GM23338 (cell line): ENCODE measurements around the gene ELN. TPM values are rescaled to one million over a fixed set of nuclear protein-coding genes. Genes with fewer than 3 reads are reported as not detected.

Experiments
- ATAC-seq: fragments of 200-7000 bp; cut with Tn5 transposase; 3 replicates; pipeline ENCODE4 v1.9.1; 2020
- DNase-seq: peaks from one replicate; pipeline ENCODE4 v3.0.0-alpha.2; 2015; ENCODE audit warnings: low spot score
- H2AFZ ChIP-seq: fragments of 200-600 bp; sonication (generic); 2 replicates; pipeline ENCODE4 v1.8.0; 2016; ENCODE audit warnings: antibody characterized with exemption, mild to moderate bottlenecking, moderate library complexity
- H3F3A ChIP-seq: fragments of 200-600 bp; sonication (generic); replicated peaks from 2 replicates; pipeline ENCODE4 v1.8.0; 2017; ENCODE audit warnings: antibody characterized with exemption, mixed run types, low read depth
- H3K27ac ChIP-seq: fragments of 200-600 bp; sonication (generic); 2 replicates; pipeline ENCODE4 v1.6.1; 2016; ENCODE audit warnings: low read depth
- H3K27me3 ChIP-seq: fragments of 200-600 bp; sonication (generic); 2 replicates; pipeline ENCODE4 v1.8.0; 2016; ENCODE audit warnings: mild to moderate bottlenecking, mixed run types, moderate library complexity; ENCODE audit not compliant: insufficient read depth
- H3K36me3 ChIP-seq: fragments of 200-600 bp; sonication (generic); 2 replicates; pipeline ENCODE4 v1.8.0; 2016; ENCODE audit warnings: mild to moderate bottlenecking; ENCODE audit not compliant: insufficient read depth
- H3K4me1 ChIP-seq: fragments of 200-600 bp; sonication (generic); 2 replicates; pipeline ENCODE4 v1.8.0; 2016; ENCODE audit warnings: mild to moderate bottlenecking, moderate library complexity; ENCODE audit not compliant: insufficient read depth
- H3K4me2 ChIP-seq: fragments of 200-600 bp; sonication (generic); 2 replicates; pipeline ENCODE4 v1.7.1; 2017; ENCODE audit warnings: mixed run types
- H3K4me3 ChIP-seq: fragments of 200-600 bp; sonication (generic); 2 replicates; pipeline ENCODE4 v1.6.1; 2016; ENCODE audit warnings: mixed run types
- H3K79me2 ChIP-seq: fragments of 200-600 bp; sonication (generic); replicated peaks from 2 replicates; pipeline ENCODE4 v1.8.0; 2017; ENCODE audit warnings: mild to moderate bottlenecking; ENCODE audit not compliant: insufficient read depth
- H3K9me2 ChIP-seq: fragments of 200-600 bp; sonication (generic); 2 replicates; pipeline ENCODE4 v1.8.0; 2017; ENCODE audit not compliant: insufficient read depth
- H4K20me1 ChIP-seq: fragments of 200-600 bp; sonication (generic); replicated peaks from 2 replicates; pipeline ENCODE4 v1.8.0; 2017; ENCODE audit warnings: mild to moderate bottlenecking; ENCODE audit not compliant: insufficient read depth
- H3K27ac Mint-ChIP-seq: 2 replicates; pipeline ENCODE4 v1.8.0; 2020; ENCODE audit warnings: inconsistent platforms, mild to moderate bottlenecking, moderate library complexity, mixed read lengths
- H3K27me3 Mint-ChIP-seq: 3 replicates; pipeline ENCODE4 v1.8.0; 2022; ENCODE audit warnings: low read depth, mild to moderate bottlenecking, moderate library complexity, mixed read lengths, inconsistent platforms; ENCODE audit not compliant: insufficient read depth, poor library complexity
- H3K36me3 Mint-ChIP-seq: 3 replicates; pipeline ENCODE4 v1.8.0; 2021; ENCODE audit warnings: low read depth, mild to moderate bottlenecking, inconsistent platforms, moderate library complexity, mixed read lengths
- H3K4me1 Mint-ChIP-seq: 3 replicates; pipeline ENCODE4 v1.8.0; 2020; ENCODE audit warnings: mild to moderate bottlenecking, inconsistent platforms, mixed read lengths
- H3K4me3 Mint-ChIP-seq: 3 replicates; pipeline ENCODE4 v1.8.0; 2021; ENCODE audit warnings: moderate library complexity, mild to moderate bottlenecking, inconsistent platforms, mixed read lengths
- H3K9me3 Mint-ChIP-seq: 3 replicates; pipeline ENCODE4 v1.8.0; 2020; ENCODE audit warnings: moderate library complexity, mild to moderate bottlenecking, inconsistent platforms, mixed read lengths
- CREB1 ChIP-seq: fragments of 250-450 bp; sonication (Bioruptor Pico); IDR thresholded peaks from 2 replicates; pipeline ENCODE4 v1.5.0; 2020; ENCODE audit warnings: low read depth, mild to moderate bottlenecking, moderate library complexity
- ETS1 ChIP-seq: IDR thresholded peaks from 2 replicates; pipeline ENCODE4 v1.6.1; 2016; ENCODE audit warnings: antibody characterized with exemption
- EZH2 ChIP-seq: fragments of 200-600 bp; sonication (generic); IDR thresholded peaks from one replicate; pipeline ENCODE4 v1.8.0; 2017; ENCODE audit warnings: antibody characterized with exemption, mild to moderate bottlenecking, low read depth; ENCODE audit not compliant: unreplicated experiment
- EZH2phosphoT487 ChIP-seq: fragments of 200-600 bp; sonication (generic); IDR thresholded peaks from one replicate; pipeline ENCODE4 v1.8.1; 2018; ENCODE audit warnings: antibody characterized with exemption; ENCODE audit not compliant: unreplicated experiment
- JUNB ChIP-seq: IDR thresholded peaks from one replicate; pipeline ENCODE4 v1.6.1; 2016; ENCODE audit warnings: antibody characterized with exemption; ENCODE audit not compliant: unreplicated experiment
- NANOG ChIP-seq: IDR thresholded peaks from 2 replicates; pipeline ENCODE4 v1.6.1; 2016; ENCODE audit warnings: antibody characterized with exemption, borderline replicate concordance
- POLR2AphosphoS5 ChIP-seq: IDR thresholded peaks from 2 replicates; pipeline ENCODE4 v1.6.1; 2016; ENCODE audit warnings: antibody characterized with exemption, low read depth
- REST ChIP-seq: IDR thresholded peaks from one replicate; pipeline ENCODE4 v1.6.1; 2018; ENCODE audit warnings: antibody characterized with exemption; ENCODE audit not compliant: unreplicated experiment
- STAT1 ChIP-seq: IDR thresholded peaks from one replicate; pipeline ENCODE4 v1.6.1; 2016; ENCODE audit warnings: antibody characterized with exemption; ENCODE audit not compliant: unreplicated experiment
- ZNF114 ChIP-seq: fragments of 250-450 bp; sonication (Bioruptor Pico); IDR thresholded peaks from 2 replicates; pipeline ENCODE4 v1.5.0; 2020; ENCODE audit warnings: mild to moderate bottlenecking, moderate library complexity
- ZNF331 ChIP-seq: fragments of 250-450 bp; sonication (Bioruptor Pico); IDR thresholded peaks from 2 replicates; pipeline ENCODE4 v1.5.0; 2020; ENCODE audit warnings: low read depth, mild to moderate bottlenecking, moderate library complexity
- polyA plus RNA-seq: library from polyadenylated mRNA; unstranded; fragments of >200 nt; fragmentation: Nextera tagmentation; extraction: Ambion mirVana; gene quantifications from 2 replicates; pipeline ENCODE4 v1.2.1, GENCODE V29; 2016
- total RNA-seq: library from RNA; depleted of rRNA; stranded (reverse); fragments of >200 nt; shearing (Covaris generic); gene quantifications from 2 replicates; pipeline ENCODE4 v1.2.3, GENCODE V29; 2014
- TF ChIP-seq, protein P1 (sequence below), 2 experiments: fragments of 200-600 bp in 1 of 2; sonication (generic) in 1 of 2; conservative IDR thresholded peaks; 2 replicates each; pipeline versions ENCODE4 v1.5.1 to v1.6.1; 2016 to 2017; ENCODE audit warnings: antibody characterized with exemption in 2 of 2, low read depth in 2 of 2, mild to moderate bottlenecking in 2 of 2, moderate library complexity in 1 of 2
- TF ChIP-seq, protein P2 (sequence below): fragments of 250-450 bp; sonication (Bioruptor Pico); IDR thresholded peaks from 2 replicates; pipeline ENCODE4 v1.5.0; 2020; ENCODE audit warnings: mild to moderate bottlenecking, moderate library complexity

ELN gene
- total and polyA plus RNA-seq, 2 experiments from 2014 or later: 1.1 to 5.6 TPM

DNA sequence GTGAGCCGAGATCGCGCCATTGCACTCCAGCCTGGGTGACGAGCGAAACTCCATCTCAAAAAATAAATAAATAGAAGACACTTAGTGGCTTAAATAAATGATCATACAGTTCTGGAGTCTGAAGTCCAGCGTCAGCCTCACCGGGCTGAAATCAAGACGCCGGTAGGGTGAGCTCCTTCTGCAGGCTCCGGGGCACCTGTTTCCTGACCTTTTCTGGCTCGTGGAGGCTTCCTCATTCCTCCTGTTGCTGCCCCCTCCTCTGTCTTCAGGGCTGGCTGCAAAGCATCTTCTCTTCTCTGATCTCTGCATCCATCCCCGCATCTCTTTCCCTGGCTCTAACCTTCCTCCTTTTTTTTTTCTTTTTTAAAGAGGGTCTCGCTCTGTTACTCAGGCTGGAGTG, 88.4 kb downstream of the ELN start:
- Histone ChIP-seq H3K4me3 (no peak overlapping the region), H3K36me3 (no peaks in the 10 kb centered on the region), H3F3A (no peaks in the 10 kb centered on the region; the same call in 1 of the 2 replicates), H3K4me1 (no peaks in the 10 kb centered on the region), H3K9me2 (no peaks in the 10 kb centered on the region), H3K27me3 (no peaks in the 10 kb centered on the region), H2AFZ (no peak overlapping the region), H3K4me2 (no peak overlapping the region), H4K20me1 (no peaks in the 10 kb centered on the region), H3K27ac (no peak overlapping the region), H3K79me2 (no peaks in the 10 kb centered on the region)
- Mint-ChIP-seq H3K27ac (no peak overlapping the region), H3K27me3 (peaks cover 10% of the 10 kb centered on the region), H3K4me1 (no peaks in the 10 kb centered on the region), H3K9me3 (peaks cover 3% of the 10 kb centered on the region; the same call in 1 of the 3 replicates), H3K36me3 (peaks cover 63% of the 10 kb centered on the region), H3K4me3 (no peak overlapping the region)
- DNase-seq: no peak
- no peak for ATAC-seq
- TF ChIP-seq, protein P1, sequence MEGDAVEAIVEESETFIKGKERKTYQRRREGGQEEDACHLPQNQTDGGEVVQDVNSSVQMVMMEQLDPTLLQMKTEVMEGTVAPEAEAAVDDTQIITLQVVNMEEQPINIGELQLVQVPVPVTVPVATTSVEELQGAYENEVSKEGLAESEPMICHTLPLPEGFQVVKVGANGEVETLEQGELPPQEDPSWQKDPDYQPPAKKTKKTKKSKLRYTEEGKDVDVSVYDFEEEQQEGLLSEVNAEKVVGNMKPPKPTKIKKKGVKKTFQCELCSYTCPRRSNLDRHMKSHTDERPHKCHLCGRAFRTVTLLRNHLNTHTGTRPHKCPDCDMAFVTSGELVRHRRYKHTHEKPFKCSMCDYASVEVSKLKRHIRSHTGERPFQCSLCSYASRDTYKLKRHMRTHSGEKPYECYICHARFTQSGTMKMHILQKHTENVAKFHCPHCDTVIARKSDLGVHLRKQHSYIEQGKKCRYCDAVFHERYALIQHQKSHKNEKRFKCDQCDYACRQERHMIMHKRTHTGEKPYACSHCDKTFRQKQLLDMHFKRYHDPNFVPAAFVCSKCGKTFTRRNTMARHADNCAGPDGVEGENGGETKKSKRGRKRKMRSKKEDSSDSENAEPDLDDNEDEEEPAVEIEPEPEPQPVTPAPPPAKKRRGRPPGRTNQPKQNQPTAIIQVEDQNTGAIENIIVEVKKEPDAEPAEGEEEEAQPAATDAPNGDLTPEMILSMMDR (conservative IDR thresholded peaks at IDR 0.05; ENCODE audit: low read depth in 2 of 2): no peak
- TF ChIP-seq EZH2 (no peak), ZNF331 (no peak), REST (no peak), NANOG (no peak), JUNB (no peak), STAT1 (no peak), POLR2AphosphoS5 (no peak), EZH2phosphoT487 (no peak), CREB1 (CRISPR knock-in tag) (no peak), ETS1 (no peak), ZNF114 (CRISPR knock-in tag) (no peak)
- TF ChIP-seq, protein P2, sequence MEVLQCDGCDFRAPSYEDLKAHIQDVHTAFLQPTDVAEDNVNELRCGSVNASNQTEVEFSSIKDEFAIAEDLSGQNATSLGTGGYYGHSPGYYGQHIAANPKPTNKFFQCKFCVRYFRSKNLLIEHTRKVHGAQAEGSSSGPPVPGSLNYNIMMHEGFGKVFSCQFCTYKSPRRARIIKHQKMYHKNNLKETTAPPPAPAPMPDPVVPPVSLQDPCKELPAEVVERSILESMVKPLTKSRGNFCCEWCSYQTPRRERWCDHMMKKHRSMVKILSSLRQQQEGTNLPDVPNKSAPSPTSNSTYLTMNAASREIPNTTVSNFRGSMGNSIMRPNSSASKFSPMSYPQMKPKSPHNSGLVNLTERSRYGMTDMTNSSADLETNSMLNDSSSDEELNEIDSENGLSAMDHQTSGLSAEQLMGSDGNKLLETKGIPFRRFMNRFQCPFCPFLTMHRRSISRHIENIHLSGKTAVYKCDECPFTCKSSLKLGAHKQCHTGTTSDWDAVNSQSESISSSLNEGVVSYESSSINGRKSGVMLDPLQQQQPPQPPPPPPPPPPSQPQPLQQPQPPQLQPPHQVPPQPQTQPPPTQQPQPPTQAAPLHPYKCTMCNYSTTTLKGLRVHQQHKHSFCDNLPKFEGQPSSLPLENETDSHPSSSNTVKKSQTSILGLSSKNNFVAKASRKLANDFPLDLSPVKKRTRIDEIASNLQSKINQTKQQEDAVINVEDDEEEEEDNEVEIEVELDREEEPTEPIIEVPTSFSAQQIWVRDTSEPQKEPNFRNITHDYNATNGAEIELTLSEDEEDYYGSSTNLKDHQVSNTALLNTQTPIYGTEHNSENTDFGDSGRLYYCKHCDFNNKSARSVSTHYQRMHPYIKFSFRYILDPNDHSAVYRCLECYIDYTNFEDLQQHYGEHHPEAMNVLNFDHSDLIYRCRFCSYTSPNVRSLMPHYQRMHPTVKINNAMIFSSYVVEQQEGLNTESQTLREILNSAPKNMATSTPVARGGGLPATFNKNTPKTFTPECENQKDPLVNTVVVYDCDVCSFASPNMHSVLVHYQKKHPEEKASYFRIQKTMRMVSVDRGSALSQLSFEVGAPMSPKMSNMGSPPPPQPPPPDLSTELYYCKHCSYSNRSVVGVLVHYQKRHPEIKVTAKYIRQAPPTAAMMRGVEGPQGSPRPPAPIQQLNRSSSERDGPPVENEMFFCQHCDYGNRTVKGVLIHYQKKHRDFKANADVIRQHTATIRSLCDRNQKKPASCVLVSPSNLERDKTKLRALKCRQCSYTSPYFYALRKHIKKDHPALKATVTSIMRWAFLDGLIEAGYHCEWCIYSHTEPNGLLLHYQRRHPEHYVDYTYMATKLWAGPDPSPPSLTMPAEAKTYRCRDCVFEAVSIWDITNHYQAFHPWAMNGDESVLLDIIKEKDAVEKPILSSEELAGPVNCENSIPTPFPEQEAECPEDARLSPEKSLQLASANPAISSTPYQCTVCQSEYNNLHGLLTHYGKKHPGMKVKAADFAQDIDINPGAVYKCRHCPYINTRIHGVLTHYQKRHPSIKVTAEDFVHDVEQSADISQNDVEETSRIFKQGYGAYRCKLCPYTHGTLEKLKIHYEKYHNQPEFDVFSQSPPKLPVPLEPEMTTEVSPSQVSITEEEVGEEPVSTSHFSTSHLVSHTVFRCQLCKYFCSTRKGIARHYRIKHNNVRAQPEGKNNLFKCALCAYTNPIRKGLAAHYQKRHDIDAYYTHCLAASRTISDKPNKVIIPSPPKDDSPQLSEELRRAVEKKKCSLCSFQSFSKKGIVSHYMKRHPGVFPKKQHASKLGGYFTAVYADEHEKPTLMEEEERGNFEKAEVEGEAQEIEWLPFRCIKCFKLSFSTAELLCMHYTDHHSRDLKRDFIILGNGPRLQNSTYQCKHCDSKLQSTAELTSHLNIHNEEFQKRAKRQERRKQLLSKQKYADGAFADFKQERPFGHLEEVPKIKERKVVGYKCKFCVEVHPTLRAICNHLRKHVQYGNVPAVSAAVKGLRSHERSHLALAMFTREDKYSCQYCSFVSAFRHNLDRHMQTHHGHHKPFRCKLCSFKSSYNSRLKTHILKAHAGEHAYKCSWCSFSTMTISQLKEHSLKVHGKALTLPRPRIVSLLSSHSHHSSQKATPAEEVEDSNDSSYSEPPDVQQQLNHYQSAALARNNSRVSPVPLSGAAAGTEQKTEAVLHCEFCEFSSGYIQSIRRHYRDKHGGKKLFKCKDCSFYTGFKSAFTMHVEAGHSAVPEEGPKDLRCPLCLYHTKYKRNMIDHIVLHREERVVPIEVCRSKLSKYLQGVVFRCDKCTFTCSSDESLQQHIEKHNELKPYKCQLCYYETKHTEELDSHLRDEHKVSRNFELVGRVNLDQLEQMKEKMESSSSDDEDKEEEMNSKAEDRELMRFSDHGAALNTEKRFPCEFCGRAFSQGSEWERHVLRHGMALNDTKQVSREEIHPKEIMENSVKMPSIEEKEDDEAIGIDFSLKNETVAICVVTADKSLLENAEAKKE: no peak
